AG04450 (cell line): Measurements from ENCODE around the gene TMEM218. TPM values are rescaled to one million over a fixed set of nuclear protein-coding genes. Genes with fewer than 3 reads are reported as not detected.

Experiments
- CTCF ChIA-PET: fragments of 300-600, 350-600 bp; formaldehyde crosslinking; extraction: SDS; loops from one replicate; lab custom pipeline; 2022; ENCODE audit warnings: antibody characterized with exemption, inconsistent platforms; lab: Charles Lee
- POLR2A ChIA-PET: fragments of 350-600 bp; formaldehyde crosslinking; extraction: SDS; loops from one replicate; lab custom pipeline; 2021; ENCODE audit warnings: antibody characterized with exemption, inconsistent platforms; lab: Yijun Ruan, JAX
- DNase-seq: peaks from one replicate; pipeline ENCODE4 v3.0.0-alpha.2; 2011; ENCODE audit warnings: low read depth, low spot score
- H3K27ac ChIP-seq: one replicate; pipeline ENCODE4 v1.5.1; 2012; ENCODE audit warnings: low read depth, low read length, control low read depth
- H3K27me3 ChIP-seq: one replicate; pipeline ENCODE4 v1.6.0; 2012; ENCODE audit warnings: low read length; ENCODE audit not compliant: control insufficient read depth, insufficient read depth
- H3K4me3 ChIP-seq: 2 replicates; pipeline ENCODE4 v1.5.1; 2011; ENCODE audit warnings: mild to moderate bottlenecking, low read depth, low read length, control low read depth
- H3K9me3 ChIP-seq: 2 replicates; pipeline ENCODE4 v1.5.1; 2012; ENCODE audit warnings: low read length; ENCODE audit not compliant: control insufficient read depth, insufficient read depth
- CTCF ChIP-seq: IDR thresholded peaks from 2 replicates; pipeline ENCODE4 v1.5.1; 2011; ENCODE audit warnings: low read depth, low read length, control low read depth, inconsistent platforms
- polyA plus RNA-seq: library from polyadenylated mRNA; depleted of rRNA; stranded (reverse); fragments of >200 nt; gene quantifications from 2 replicates; pipeline ENCODE4 v1.2.3, GENCODE V29; 2011; rRNA removed

Gene TMEM218
- polyA plus RNA-seq, 1 experiment = 29.9 TPM

- Histone ChIP-seq H3K9me3 (no peaks in the 10 kb centered on the region), H3K4me3 (no peak overlapping the region), H3K27me3 (no peaks in the 10 kb centered on the region), H3K27ac (no peak overlapping the region)
- ChIA-PET CTCF (no interaction called here), POLR2A (no interaction called here)
- no peak for DNase-seq
- no peak for TF ChIP-seq CTCF
Measured at GRCh38 chr11:125055107-125055715, 56.2 kb downstream of the TMEM218 start.

- H3K4me3 ChIP-seq = no peak overlapping the region
- no peaks in the 10 kb centered on the region for H3K9me3 ChIP-seq
- no peak overlapping the region for H3K27ac ChIP-seq
- TF ChIP-seq CTCF = no peak
- no peaks in the 10 kb centered on the region for H3K27me3 ChIP-seq
- ChIA-PET POLR2A (no interaction called here), CTCF (interaction anchor here (1.2 to 1.4 kb wide), 2 partner anchors 8 to 89 kb away, joined by 3 read pairs; no protein-coding TSS in a partner anchor)
- no peak for DNase-seq
Measured at GRCh38 chr11:125053167-125053566, 58.3 kb downstream of the TMEM218 start.

GRCh38 chr11:125052047-125052446 lies 59.4 kb downstream of the TMEM218 start:
- ChIA-PET POLR2A (no interaction called here), CTCF (interaction anchor here (0.6 to 1.4 kb wide), 3 partner anchors 9 to 185 kb away, joined by 3 read pairs; no protein-coding TSS in a partner anchor)
- Histone ChIP-seq H3K9me3 (no peaks in the 10 kb centered on the region), H3K4me3 (no peak overlapping the region), H3K27ac (no peak overlapping the region), H3K27me3 (no peaks in the 10 kb centered on the region)
- TF ChIP-seq CTCF = no peak
- no peak for DNase-seq

GRCh38 chr11:125049164-125049792 lies 62.1 kb downstream of the TMEM218 start:
- no peak overlapping the region for H3K4me3 ChIP-seq
- CTCF ChIA-PET = no interaction called here
- no peaks in the 10 kb centered on the region for H3K9me3 ChIP-seq
- DNase-seq = no peak
- no peak for TF ChIP-seq CTCF
- POLR2A ChIA-PET = no interaction called here
- H3K27me3 ChIP-seq = no peaks in the 10 kb centered on the region
- H3K27ac ChIP-seq = no peak overlapping the region

Other genes with a start within 250 kb of the TMEM218 start
- 28.9 and 38.7 TPM in 2 replicates for gene ROBO3, start 246.2 kb downstream of the TMEM218 start, polyA plus RNA-seq
- gene ROBO4, start 213.8 kb downstream of the TMEM218 start, polyA plus RNA-seq = 0.30 and 0.40 TPM in 2 replicates
- gene HEPN1, start 192.4 kb downstream of the TMEM218 start, polyA plus RNA-seq = 0.06 TPM in 1 of 2 replicates, not detected in the other
- 0.05 and 0.10 TPM in 2 replicates for gene HEPACAM, start 175.6 kb downstream of the TMEM218 start, polyA plus RNA-seq
- 0.73 and 1.1 TPM in 2 replicates for gene CCDC15, start 157.4 kb downstream of the TMEM218 start, polyA plus RNA-seq
- 0.79 and 0.99 TPM in 2 replicates for gene SLC37A2, start 48.3 kb downstream of the TMEM218 start, polyA plus RNA-seq
- 3.0 and 3.6 TPM in 2 replicates for gene PKNOX2, start 53.1 kb upstream of the TMEM218 start, polyA plus RNA-seq